KMS-11 (cell line): ENCODE measurements around the gene CHCHD6.

Experiments used
- H2AFZ ChIP-seq: fragments of 200-600 bp; sonication (generic); 2 replicates; pipeline ENCODE4 v1.6.1; 2016; ENCODE audit warnings: antibody characterized with exemption, mixed run types, low read depth
- H3K27ac ChIP-seq: fragments of 200-600 bp; sonication (generic); 2 replicates; pipeline ENCODE4 v1.6.1; 2016; ENCODE audit warnings: mild to moderate bottlenecking, mixed run types
- H3K27me3 ChIP-seq: fragments of 200-600 bp; sonication (generic); 2 replicates; pipeline ENCODE4 v1.6.1; 2017; ENCODE audit warnings: mild to moderate bottlenecking, low read depth, mixed run types, moderate library complexity; ENCODE audit not compliant: insufficient read depth
- H3K36me3 ChIP-seq: fragments of 200-600 bp; sonication (generic); 2 replicates; pipeline ENCODE4 v1.6.1; 2017; ENCODE audit warnings: mild to moderate bottlenecking, mixed run types; ENCODE audit not compliant: insufficient read depth
- H3K4me1 ChIP-seq: fragments of 200-600 bp; sonication (generic); 2 replicates; pipeline ENCODE4 v1.6.1; 2016; ENCODE audit warnings: mild to moderate bottlenecking, low read depth, mixed run types; ENCODE audit not compliant: poor library complexity, severe bottlenecking
- H3K4me2 ChIP-seq: fragments of 200-600 bp; sonication (generic); 2 replicates; pipeline ENCODE4 v1.7.0; 2016; ENCODE audit warnings: mild to moderate bottlenecking, mixed run types
- H3K4me3 ChIP-seq: fragments of 200-600 bp; sonication (generic); IDR thresholded peaks from 2 replicates; pipeline ENCODE4 v1.6.1; 2017; ENCODE audit warnings: low read depth, low read length, mixed read lengths; ENCODE audit not compliant: insufficient read depth
- H3K79me2 ChIP-seq: fragments of 200-600 bp; sonication (generic); 2 replicates; pipeline ENCODE4 v1.6.1; 2016; ENCODE audit warnings: low read depth, mixed run types; ENCODE audit not compliant: insufficient read depth
- H3K9ac ChIP-seq: fragments of 200-600 bp; sonication (generic); 2 replicates; pipeline ENCODE4 v1.6.1; 2016; ENCODE audit warnings: mild to moderate bottlenecking, mixed run types
- H4K20me1 ChIP-seq: fragments of 200-600 bp; sonication (generic); 2 replicates; pipeline ENCODE4 v1.6.1; 2016; ENCODE audit warnings: mild to moderate bottlenecking, mixed run types; ENCODE audit not compliant: insufficient read depth
- CTCF ChIP-seq: fragments of 200-600 bp; sonication (generic); conservative IDR thresholded peaks from 2 replicates; pipeline ENCODE4 v1.6.1; 2017; ENCODE audit warnings: low read depth, mild to moderate bottlenecking, antibody characterized with exemption, low read length, moderate library complexity, mixed read lengths

CHCHD6 gene

DNA sequence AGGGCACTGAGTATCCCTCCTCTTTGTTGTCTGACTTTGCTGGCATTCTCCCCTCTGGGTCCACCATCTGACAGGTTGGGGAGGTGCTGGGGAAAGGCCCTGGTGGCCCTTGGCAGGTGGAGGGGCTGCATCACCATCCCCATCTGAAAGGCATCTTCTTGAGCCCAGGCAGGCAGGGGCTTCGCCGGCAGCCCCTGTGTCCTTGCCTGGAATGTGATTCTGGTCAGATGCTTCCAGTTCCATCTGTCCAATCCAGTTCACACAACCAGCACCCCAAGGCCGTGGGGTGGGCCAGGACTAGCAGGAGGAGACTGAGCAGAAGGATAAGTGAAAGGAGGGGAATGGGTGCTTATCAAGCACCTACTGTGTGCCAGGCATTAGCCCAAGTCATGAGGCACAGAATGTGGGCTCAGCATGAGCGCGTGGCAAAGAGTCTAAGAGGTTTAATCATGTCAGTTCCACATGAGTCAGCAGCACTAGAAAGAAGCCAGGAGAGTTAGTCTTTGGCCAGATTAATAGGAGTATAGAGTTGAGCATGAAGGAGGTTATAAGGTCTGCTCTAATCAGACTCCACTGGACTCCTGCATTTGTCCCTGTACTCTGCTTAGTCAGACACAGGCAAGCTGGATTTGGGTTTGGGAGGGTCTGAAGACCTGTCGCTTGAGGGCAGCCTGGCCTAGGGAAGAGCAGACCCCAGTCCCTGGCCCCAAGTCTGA is 38.7 kb upstream of the CHCHD6 start:
- Histone ChIP-seq H3K4me2 (no peak overlapping the region), H3K36me3 (no peaks in the 10 kb centered on the region), H3K27ac (no peak overlapping the region), H3K4me1 (no peaks in the 10 kb centered on the region), H3K9ac (no peak overlapping the region), H3K27me3 (no peaks in the 10 kb centered on the region), H2AFZ (no peak overlapping the region), H3K79me2 (no peaks in the 10 kb centered on the region), H4K20me1 (no peaks in the 10 kb centered on the region), H3K4me3 (no peak overlapping the region)
- no peak for TF ChIP-seq CTCF

DNA sequence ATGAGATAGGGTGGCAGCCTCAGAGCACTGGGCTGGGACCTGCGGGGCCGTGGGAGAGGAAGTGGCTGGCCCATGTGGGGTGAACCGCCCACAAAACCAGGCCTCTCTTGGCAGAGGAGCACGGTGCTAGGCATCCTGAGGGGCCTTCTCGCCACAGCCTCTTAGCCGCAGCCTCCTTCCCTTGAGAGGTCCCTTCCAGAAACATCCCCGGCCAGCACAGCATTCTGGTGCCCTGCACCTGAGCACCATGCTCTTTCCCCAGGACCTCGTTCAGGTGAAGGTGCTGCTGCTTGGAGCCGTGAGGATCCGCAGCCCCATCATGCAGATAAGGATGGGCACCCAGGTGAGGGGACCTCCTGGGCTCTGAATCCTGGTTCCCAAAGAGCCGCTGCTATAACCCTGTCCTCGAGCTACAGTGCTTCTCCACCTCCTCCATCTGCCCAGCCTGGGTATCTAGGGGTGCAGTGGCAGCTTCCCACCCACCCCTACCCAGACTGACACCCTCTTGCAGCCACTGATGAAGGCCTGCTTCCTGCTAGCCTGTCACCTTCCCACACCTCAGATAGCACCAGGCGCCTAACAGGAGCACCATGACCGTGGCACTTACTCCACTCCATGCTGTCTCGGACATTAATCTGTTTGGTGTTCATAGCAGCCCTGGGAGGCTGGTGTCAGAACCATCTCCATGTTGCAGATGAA is 37.9 kb upstream of the CHCHD6 start:
- Histone ChIP-seq H4K20me1 (no peaks in the 10 kb centered on the region), H3K4me3 (no peak overlapping the region), H3K27me3 (no peaks in the 10 kb centered on the region), H3K4me2 (no peak overlapping the region), H3K36me3 (no peaks in the 10 kb centered on the region), H3K4me1 (no peaks in the 10 kb centered on the region), H3K79me2 (no peaks in the 10 kb centered on the region), H2AFZ (no peak overlapping the region), H3K9ac (no peak overlapping the region), H3K27ac (no peak overlapping the region)
- TF ChIP-seq CTCF = no peak

GRCh38 chr3:126666658-126667528 is 37.1 kb upstream of the CHCHD6 start:
- Histone ChIP-seq H3K79me2 (no peaks in the 10 kb centered on the region), H3K4me3 (no peak overlapping the region), H3K27me3 (no peaks in the 10 kb centered on the region), H3K27ac (no peak overlapping the region), H2AFZ (no peak overlapping the region), H3K36me3 (no peaks in the 10 kb centered on the region), H3K9ac (no peak overlapping the region), H3K4me1 (no peaks in the 10 kb centered on the region), H4K20me1 (no peaks in the 10 kb centered on the region), H3K4me2 (no peak overlapping the region)
- no peak for TF ChIP-seq CTCF

DNA sequence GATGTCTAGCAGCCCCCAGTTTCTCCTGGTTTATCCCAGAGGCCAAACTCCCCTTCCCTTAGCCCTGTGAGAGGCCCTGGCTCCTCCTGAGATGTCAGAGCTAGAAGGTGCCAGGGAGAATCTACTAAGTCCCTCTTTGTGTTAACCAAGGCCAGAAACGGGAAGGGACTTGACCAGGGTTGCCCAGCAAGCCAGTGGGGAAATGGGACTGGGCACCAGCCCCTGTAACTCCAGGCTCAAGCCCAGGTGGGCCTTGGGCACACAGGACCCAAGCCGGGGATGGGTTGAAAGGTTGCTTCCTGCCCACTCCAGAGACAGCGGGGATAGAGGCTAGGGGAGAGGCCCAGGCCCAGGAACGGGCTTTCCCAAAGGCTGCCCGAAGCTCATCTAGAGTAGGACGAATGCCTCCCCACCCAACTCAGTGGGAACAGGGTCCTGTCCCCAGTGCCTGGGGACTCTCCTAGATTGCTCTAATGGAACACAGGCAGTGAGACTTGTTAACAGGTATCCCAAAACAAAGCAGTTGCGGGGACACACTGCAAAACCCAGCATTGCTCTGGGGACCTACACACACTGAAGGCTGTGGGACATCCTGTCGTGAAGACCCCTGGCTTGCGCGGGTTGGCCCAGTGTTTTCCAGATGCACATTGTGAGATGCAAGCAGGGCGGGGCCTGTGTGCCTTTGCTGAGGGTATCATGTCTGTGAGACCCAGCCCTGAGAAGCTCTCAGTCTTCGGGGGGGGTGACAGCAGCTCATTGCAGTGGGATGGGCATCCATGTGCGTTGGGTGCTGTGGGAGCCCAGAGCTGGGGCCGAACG is 36.2 kb upstream of the CHCHD6 start:
- H3K4me3 ChIP-seq = no peak overlapping the region
- no peak overlapping the region for H3K27ac ChIP-seq
- H3K36me3 ChIP-seq = no peaks in the 10 kb centered on the region
- no peaks in the 10 kb centered on the region for H3K79me2 ChIP-seq
- H3K4me2 ChIP-seq = no peak overlapping the region
- no peak for TF ChIP-seq CTCF
- no peaks in the 10 kb centered on the region for H4K20me1 ChIP-seq
- H2AFZ ChIP-seq = no peak overlapping the region
- H3K27me3 ChIP-seq = no peaks in the 10 kb centered on the region
- H3K4me1 ChIP-seq = no peaks in the 10 kb centered on the region
- no peak overlapping the region for H3K9ac ChIP-seq
